ENCODE data around the gene HACD3. TPM values are rescaled to one million over a fixed set of nuclear protein-coding genes. Genes with fewer than 3 reads are reported as not detected.

Gene HACD3
- total and polyA plus RNA-seq, 2 of the 13 experiments (the other 11 are each of a cell fraction or from before 2014, with no cell fraction given) = 73.6 to 161 TPM

GRCh38 chr15:65530318-65531111 lies at the start of gene HACD3 (continued):
- TF ChIP-seq, protein P1, sequence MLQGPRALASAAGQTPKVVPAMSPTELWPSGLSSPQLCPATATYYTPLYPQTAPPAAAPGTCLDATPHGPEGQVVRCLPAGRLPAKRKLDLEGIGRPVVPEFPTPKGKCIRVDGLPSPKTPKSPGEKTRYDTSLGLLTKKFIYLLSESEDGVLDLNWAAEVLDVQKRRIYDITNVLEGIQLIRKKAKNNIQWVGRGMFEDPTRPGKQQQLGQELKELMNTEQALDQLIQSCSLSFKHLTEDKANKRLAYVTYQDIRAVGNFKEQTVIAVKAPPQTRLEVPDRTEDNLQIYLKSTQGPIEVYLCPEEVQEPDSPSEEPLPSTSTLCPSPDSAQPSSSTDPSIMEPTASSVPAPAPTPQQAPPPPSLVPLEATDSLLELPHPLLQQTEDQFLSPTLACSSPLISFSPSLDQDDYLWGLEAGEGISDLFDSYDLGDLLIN (CRISPR knock-in tag; IDR thresholded peaks at IDR 0.05; ENCODE audit: borderline replicate concordance) = no peak; the same call in 1 of the 2 replicates
- TF ChIP-seq, protein P2, sequence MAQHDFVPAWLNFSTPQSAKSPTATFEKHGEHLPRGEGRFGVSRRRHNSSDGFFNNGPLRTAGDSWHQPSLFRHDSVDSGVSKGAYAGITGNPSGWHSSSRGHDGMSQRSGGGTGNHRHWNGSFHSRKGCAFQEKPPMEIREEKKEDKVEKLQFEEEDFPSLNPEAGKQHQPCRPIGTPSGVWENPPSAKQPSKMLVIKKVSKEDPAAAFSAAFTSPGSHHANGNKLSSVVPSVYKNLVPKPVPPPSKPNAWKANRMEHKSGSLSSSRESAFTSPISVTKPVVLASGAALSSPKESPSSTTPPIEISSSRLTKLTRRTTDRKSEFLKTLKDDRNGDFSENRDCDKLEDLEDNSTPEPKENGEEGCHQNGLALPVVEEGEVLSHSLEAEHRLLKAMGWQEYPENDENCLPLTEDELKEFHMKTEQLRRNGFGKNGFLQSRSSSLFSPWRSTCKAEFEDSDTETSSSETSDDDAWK (CRISPR knock-in tag; IDR thresholded peaks at IDR 0.05) = no peak
- no peak for TF ChIP-seq TBX3 (IDR thresholded peaks at IDR 0.05; ENCODE audit: borderline replicate concordance)
- TF ChIP-seq, protein P3, sequence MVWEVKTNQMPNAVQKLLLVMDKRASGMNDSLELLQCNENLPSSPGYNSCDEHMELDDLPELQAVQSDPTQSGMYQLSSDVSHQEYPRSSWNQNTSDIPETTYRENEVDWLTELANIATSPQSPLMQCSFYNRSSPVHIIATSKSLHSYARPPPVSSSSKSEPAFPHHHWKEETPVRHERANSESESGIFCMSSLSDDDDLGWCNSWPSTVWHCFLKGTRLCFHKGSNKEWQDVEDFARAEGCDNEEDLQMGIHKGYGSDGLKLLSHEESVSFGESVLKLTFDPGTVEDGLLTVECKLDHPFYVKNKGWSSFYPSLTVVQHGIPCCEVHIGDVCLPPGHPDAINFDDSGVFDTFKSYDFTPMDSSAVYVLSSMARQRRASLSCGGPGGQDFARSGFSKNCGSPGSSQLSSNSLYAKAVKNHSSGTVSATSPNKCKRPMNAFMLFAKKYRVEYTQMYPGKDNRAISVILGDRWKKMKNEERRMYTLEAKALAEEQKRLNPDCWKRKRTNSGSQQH (CRISPR knock-in tag; IDR thresholded peaks at IDR 0.05; ENCODE audit: low read depth) = no peak
- TF ChIP-seq ZNF598 (CRISPR knock-in tag; IDR thresholded peaks at IDR 0.05; ENCODE audit: borderline replicate concordance) = peak; percentile 82; the same call in 1 of the 2 replicates
- TF ChIP-seq PAF1 (CRISPR knock-in tag; IDR thresholded peaks at IDR 0.05) = no peak
- TF ChIP-seq CREB1 (IDR thresholded peaks at IDR 0.05) = no peak; the same call in 1 of the 2 replicates
- TF ChIP-seq CREB1 (CRISPR knock-in tag; IDR thresholded peaks at IDR 0.05) = no peak
- 0 out of 2 replicates have a peak, but pooled peaks have one; percentile 7 for TF ChIP-seq HNRNPL (IDR thresholded peaks at IDR 0.05; ENCODE audit: low read depth, low read length)
- no peak; the same call in 1 of the 2 replicates for TF ChIP-seq CSRNP1 (CRISPR knock-in tag; IDR thresholded peaks at IDR 0.05)
- no peak for TF ChIP-seq MLX (CRISPR knock-in tag; IDR thresholded peaks at IDR 0.05)
- peak; percentile 89 for TF ChIP-seq ZNF350 (CRISPR knock-in tag; IDR thresholded peaks at IDR 0.05; ENCODE audit: borderline replicate concordance, low read depth)
- TF ChIP-seq GPN1 (CRISPR knock-in tag; IDR thresholded peaks at IDR 0.05; ENCODE audit: borderline replicate concordance) = peak; percentile 18; the same call in 1 of the 2 replicates
- TF ChIP-seq ZFP90 (CRISPR knock-in tag; IDR thresholded peaks at IDR 0.05; ENCODE audit: borderline replicate concordance) = peak; percentile 87; the same call in 1 of the 2 replicates
- TF ChIP-seq ZFP36 (IDR thresholded peaks at IDR 0.05; ENCODE audit: borderline replicate concordance, low read depth, low read length, partially characterized antibody) = no peak
- peak; percentile 43; the same call in 1 of the 2 replicates for TF ChIP-seq LBX2 (CRISPR knock-in tag; IDR thresholded peaks at IDR 0.05; ENCODE audit: borderline replicate concordance)
- peak; percentile 85; the same call in 1 of the 2 replicates for TF ChIP-seq DMAP1 (CRISPR knock-in tag; IDR thresholded peaks at IDR 0.05)
- no peak for TF ChIP-seq SP2 (CRISPR knock-in tag; IDR thresholded peaks at IDR 0.05)
- no peak for TF ChIP-seq MTF2 (CRISPR knock-in tag; IDR thresholded peaks at IDR 0.05; ENCODE audit: borderline replicate concordance)
- no peak for TF ChIP-seq LCORL (IDR thresholded peaks at IDR 0.05)
- no peak for TF ChIP-seq LCORL (CRISPR knock-in tag; IDR thresholded peaks at IDR 0.05)
- no peak for TF ChIP-seq U2AF1 (optimal IDR thresholded peaks at IDR 0.05; ENCODE audit: low read depth, low read length)
- TF ChIP-seq ZNF883 (CRISPR knock-in tag; IDR thresholded peaks at IDR 0.05; ENCODE audit: not compliant biosample characterization) = peak; percentile 62

Data from HepG2 (cell line).